Measurements from ENCODE around the gene OAF. TPM values are rescaled to one million over a fixed set of nuclear protein-coding genes. Genes with fewer than 3 reads are reported as not detected.

The OAF gene
- total RNA-seq, 1 experiment from 2014 or later, result 32.3 TPM

- Histone ChIP-seq H4K20me1 (ENCODE audit: insufficient read depth) (no peaks in the 10 kb centered on the region), H3K9ac (ENCODE audit: low read length) (no peak overlapping the region), H3K4me1 (ENCODE audit: control insufficient read depth in 1 of 2, insufficient read depth in 2 of 2, low read length in 2 of 2) (no peaks in the 10 kb centered on the region; a peak in 1 of 4 replicates), H3K9me2 (ENCODE audit: insufficient read depth) (no peaks in the 10 kb centered on the region), H3K27me3 (ENCODE audit: insufficient read depth, low read length) (peaks cover 10% of the 10 kb centered on the region; the same call in 1 of the 2 replicates), H3K36me3 (ENCODE audit: control insufficient read depth in 1 of 2, insufficient read depth in 2 of 2, low read length in 2 of 2) (no peaks in the 10 kb centered on the region), H3K9me3 (ENCODE audit: control insufficient read depth in 1 of 2, insufficient read depth in 1 of 2, low read depth in 1 of 2, low read length in 2 of 2) (no peaks in the 10 kb centered on the region), H3K79me2 (ENCODE audit: insufficient read depth, low read length) (no peaks in the 10 kb centered on the region), H3K4me3 (replicated peaks in 1 of 2; ENCODE audit: low read depth in 1 of 2, low read length in 2 of 2) (no peak overlapping the region), H3K4me2 (ENCODE audit: low read length) (no peak overlapping the region), H3K27ac (ENCODE audit: low read depth, low read length) (no peak overlapping the region), H2AFZ (ENCODE audit: low read depth, low read length, poor library complexity, severe bottlenecking) (no peak overlapping the region)
- BruUV-seq (replicated peaks), result no TSS peak
- no peak for ATAC-seq
- intact Hi-C loops (cut with micrococcal nuclease), result no loop called here
- CTCF ChIA-PET, result no interaction called here
- POLR2A ChIA-PET, result no interaction called here
- TF ChIP-seq CEBPB (IDR thresholded peaks at IDR 0.05; ENCODE audit: low read depth), result no peak
- DNase-seq (ENCODE audit: low read depth, low spot score), result no peak
- RAD21 ChIA-PET (ENCODE audit: low non-redundant PET in 1 of 2, low total read pairs in 2 of 2, uncharacterized antibody in 2 of 2, unreplicated experiment in 2 of 2), result no interaction called here
Measured at GRCh38 chr11:120188811-120189455, 21.9 kb upstream of the OAF start.

- DNase-seq (ENCODE audit: low read depth, low spot score), result no peak
- intact Hi-C loops (cut with micrococcal nuclease), result no loop called here
- CTCF ChIA-PET, result interaction anchor here (0.9 kb wide), 1 partner anchor 112 kb away, joined by 3 read pairs; no protein-coding TSS in a partner anchor
- TF ChIP-seq TCF7L2 (IDR thresholded peaks at IDR 0.05; ENCODE audit: borderline replicate concordance, extremely low read depth, insufficient read depth, insufficient read length) (no peak), EGR1 (IDR thresholded peaks at IDR 0.05; ENCODE audit: low read depth) (no peak), CBX3 (IDR thresholded peaks at IDR 0.05; ENCODE audit: low read depth) (no peak), RAD21 (IDR thresholded peaks at IDR 0.05; ENCODE audit: low read depth) (no peak), POLR2A (IDR thresholded peaks at IDR 0.05; ENCODE audit: borderline replicate concordance, extremely low read depth, insufficient read depth, insufficient read length) (no peak), ELF1 (IDR thresholded peaks at IDR 0.05; ENCODE audit: borderline replicate concordance, low read depth) (no peak), SP1 (IDR thresholded peaks at IDR 0.05; ENCODE audit: low read depth) (no peak), ZNF274 (IDR thresholded peaks at IDR 0.05; ENCODE audit: low read depth, low read length) (no peak), FOSL1 (IDR thresholded peaks at IDR 0.05; ENCODE audit: low read depth) (no peak), EZH2phosphoT487 (IDR thresholded peaks at IDR 0.05; ENCODE audit: borderline replicate concordance) (no peak), CEBPB (IDR thresholded peaks at IDR 0.05; ENCODE audit: low read depth) (no peak), ZFX (IDR thresholded peaks at IDR 0.05) (no peak)
- TF ChIP-seq, protein P1, sequence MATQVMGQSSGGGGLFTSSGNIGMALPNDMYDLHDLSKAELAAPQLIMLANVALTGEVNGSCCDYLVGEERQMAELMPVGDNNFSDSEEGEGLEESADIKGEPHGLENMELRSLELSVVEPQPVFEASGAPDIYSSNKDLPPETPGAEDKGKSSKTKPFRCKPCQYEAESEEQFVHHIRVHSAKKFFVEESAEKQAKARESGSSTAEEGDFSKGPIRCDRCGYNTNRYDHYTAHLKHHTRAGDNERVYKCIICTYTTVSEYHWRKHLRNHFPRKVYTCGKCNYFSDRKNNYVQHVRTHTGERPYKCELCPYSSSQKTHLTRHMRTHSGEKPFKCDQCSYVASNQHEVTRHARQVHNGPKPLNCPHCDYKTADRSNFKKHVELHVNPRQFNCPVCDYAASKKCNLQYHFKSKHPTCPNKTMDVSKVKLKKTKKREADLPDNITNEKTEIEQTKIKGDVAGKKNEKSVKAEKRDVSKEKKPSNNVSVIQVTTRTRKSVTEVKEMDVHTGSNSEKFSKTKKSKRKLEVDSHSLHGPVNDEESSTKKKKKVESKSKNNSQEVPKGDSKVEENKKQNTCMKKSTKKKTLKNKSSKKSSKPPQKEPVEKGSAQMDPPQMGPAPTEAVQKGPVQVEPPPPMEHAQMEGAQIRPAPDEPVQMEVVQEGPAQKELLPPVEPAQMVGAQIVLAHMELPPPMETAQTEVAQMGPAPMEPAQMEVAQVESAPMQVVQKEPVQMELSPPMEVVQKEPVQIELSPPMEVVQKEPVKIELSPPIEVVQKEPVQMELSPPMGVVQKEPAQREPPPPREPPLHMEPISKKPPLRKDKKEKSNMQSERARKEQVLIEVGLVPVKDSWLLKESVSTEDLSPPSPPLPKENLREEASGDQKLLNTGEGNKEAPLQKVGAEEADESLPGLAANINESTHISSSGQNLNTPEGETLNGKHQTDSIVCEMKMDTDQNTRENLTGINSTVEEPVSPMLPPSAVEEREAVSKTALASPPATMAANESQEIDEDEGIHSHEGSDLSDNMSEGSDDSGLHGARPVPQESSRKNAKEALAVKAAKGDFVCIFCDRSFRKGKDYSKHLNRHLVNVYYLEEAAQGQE (IDR thresholded peaks at IDR 0.05; ENCODE audit: low read depth), result no peak
- TF ChIP-seq, protein P2, sequence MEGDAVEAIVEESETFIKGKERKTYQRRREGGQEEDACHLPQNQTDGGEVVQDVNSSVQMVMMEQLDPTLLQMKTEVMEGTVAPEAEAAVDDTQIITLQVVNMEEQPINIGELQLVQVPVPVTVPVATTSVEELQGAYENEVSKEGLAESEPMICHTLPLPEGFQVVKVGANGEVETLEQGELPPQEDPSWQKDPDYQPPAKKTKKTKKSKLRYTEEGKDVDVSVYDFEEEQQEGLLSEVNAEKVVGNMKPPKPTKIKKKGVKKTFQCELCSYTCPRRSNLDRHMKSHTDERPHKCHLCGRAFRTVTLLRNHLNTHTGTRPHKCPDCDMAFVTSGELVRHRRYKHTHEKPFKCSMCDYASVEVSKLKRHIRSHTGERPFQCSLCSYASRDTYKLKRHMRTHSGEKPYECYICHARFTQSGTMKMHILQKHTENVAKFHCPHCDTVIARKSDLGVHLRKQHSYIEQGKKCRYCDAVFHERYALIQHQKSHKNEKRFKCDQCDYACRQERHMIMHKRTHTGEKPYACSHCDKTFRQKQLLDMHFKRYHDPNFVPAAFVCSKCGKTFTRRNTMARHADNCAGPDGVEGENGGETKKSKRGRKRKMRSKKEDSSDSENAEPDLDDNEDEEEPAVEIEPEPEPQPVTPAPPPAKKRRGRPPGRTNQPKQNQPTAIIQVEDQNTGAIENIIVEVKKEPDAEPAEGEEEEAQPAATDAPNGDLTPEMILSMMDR (IDR thresholded peaks at IDR 0.05 in 2 of 3, conservative IDR thresholded peaks at IDR 0.05 in 1 of 3; ENCODE audit: borderline replicate concordance in 1 of 3, insufficient read depth in 1 of 3, low read depth in 2 of 3, low read length in 2 of 3), result no peak
Measured at GRCh38 chr11:120191058-120191457, 19.8 kb upstream of the OAF start.

More at GRCh38 chr11:120191058-120191457, 19.8 kb upstream of the OAF start:
- Histone ChIP-seq H2AFZ (ENCODE audit: low read depth, low read length, poor library complexity, severe bottlenecking) (no peak overlapping the region), H3K9me3 (ENCODE audit: control insufficient read depth in 1 of 2, insufficient read depth in 1 of 2, low read depth in 1 of 2, low read length in 2 of 2) (no peaks in the 10 kb centered on the region), H3K4me3 (replicated peaks in 1 of 2; ENCODE audit: low read depth in 1 of 2, low read length in 2 of 2) (no peak overlapping the region), H3K27ac (ENCODE audit: low read depth, low read length) (no peak overlapping the region), H3K27me3 (ENCODE audit: insufficient read depth, low read length) (peaks cover 10% of the 10 kb centered on the region; the same call in 1 of the 2 replicates), H3K4me2 (ENCODE audit: low read length) (no peak overlapping the region), H3K9ac (ENCODE audit: low read length) (no peak overlapping the region), H3K36me3 (ENCODE audit: control insufficient read depth in 1 of 2, insufficient read depth in 2 of 2, low read length in 2 of 2) (no peaks in the 10 kb centered on the region), H3K79me2 (ENCODE audit: insufficient read depth, low read length) (no peaks in the 10 kb centered on the region), H3K9me2 (ENCODE audit: insufficient read depth) (no peaks in the 10 kb centered on the region), H3K4me1 (ENCODE audit: control insufficient read depth in 1 of 2, insufficient read depth in 2 of 2, low read length in 2 of 2) (no peaks in the 10 kb centered on the region; a peak in 1 of 4 replicates), H4K20me1 (ENCODE audit: insufficient read depth) (no peaks in the 10 kb centered on the region)
- ChIA-PET RAD21 (ENCODE audit: low non-redundant PET in 1 of 2, low total read pairs in 2 of 2, uncharacterized antibody in 2 of 2, unreplicated experiment in 2 of 2) (no interaction called here), POLR2A (no interaction called here)
- no TSS peak for BruUV-seq (replicated peaks)
- no peak for ATAC-seq

Data from HCT116 (cell line).